ENCODE data around the gene CAMTA1.

The CAMTA1 gene

DNA sequence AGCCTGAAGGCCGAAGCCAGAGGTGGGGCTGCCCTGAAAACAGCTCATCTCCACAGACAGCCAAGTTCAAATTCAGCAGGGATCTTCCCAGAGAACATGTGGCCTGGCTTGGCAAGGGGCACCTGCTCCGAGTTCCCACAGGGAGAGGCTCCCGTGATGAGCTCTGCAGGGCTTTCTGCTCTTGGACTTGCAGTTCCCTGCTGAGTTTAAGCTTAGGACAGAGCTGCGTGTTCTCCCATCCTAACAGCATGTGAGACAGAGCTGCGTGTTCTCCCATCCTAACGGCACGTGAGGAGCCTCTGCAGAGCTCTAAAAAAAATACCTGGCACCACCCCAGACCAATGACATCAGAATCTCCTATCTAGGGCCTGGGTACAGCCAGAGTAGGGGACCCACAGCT, 872.8 kb downstream of the CAMTA1 start:
- DNase-seq (ENCODE audit: low spot score) = no peak

DNA sequence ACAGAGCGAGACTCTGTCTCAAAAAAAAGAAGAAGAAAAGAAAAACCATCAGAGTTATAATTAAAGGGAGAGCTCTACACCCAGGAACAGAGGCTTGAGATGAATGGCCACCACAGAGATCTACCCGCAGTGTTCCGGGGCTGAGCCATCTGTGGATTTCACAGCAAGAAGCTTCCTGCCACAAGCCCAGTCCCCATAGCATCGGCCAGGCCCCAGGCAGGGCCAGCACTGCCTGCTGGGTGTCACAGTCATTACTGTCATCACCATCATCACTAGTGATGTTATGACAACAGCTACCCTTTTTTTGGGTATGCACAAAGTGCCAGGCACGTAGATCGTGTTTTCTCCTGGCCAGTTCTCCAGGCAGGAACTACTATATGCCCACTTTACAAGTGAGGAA, 874.3 kb downstream of the CAMTA1 start:
- no peak for DNase-seq (ENCODE audit: low spot score)

DNA sequence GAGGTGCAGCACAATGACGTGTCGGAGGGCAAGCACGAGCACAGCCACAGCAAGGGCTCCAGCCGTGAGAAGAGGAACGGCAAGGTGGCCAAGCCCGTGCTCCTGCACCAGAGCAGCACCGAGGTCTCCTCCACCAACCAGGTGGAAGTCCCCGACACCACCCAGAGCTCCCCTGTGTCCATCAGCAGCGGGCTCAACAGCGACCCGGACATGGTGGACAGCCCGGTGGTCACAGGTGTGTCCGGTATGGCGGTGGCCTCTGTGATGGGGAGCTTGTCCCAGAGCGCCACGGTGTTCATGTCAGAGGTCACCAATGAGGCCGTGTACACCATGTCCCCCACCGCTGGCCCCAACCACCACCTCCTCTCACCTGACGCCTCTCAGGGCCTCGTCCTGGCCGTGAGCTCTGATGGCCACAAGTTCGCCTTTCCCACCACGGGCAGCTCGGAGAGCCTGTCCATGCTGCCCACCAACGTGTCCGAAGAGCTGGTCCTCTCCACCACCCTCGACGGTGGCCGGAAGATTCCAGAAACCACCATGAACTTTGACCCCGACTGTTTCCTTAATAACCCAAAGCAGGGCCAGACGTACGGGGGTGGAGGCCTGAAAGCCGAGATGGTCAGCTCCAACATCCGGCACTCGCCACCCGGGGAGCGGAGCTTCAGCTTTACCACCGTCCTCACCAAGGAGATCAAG, 878.3 kb downstream of the CAMTA1 start:
- DNase-seq (ENCODE audit: low spot score) = no peak

DNA sequence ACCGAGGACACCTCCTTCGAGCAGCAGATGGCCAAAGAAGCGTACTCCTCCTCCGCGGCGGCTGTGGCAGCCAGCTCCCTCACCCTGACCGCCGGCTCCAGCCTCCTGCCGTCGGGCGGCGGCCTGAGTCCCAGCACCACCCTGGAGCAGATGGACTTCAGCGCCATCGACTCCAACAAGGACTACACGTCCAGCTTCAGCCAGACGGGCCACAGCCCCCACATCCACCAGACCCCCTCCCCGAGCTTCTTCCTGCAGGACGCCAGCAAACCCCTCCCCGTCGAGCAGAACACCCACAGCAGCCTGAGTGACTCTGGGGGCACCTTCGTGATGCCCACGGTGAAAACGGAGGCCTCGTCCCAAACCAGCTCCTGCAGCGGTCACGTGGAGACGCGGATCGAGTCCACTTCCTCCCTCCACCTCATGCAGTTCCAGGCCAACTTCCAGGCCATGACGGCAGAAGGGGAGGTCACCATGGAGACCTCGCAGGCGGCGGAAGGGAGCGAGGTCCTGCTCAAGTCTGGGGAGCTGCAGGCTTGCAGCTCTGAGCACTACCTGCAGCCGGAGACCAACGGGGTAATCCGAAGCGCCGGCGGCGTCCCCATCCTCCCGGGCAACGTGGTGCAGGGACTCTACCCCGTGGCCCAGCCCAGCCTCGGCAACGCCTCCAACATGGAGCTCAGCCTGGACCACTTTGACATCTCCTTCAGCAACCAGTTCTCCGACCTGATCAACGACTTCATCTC, 879.1 kb downstream of the CAMTA1 start:
- DNase-seq (ENCODE audit: low spot score) = no peak

DNA sequence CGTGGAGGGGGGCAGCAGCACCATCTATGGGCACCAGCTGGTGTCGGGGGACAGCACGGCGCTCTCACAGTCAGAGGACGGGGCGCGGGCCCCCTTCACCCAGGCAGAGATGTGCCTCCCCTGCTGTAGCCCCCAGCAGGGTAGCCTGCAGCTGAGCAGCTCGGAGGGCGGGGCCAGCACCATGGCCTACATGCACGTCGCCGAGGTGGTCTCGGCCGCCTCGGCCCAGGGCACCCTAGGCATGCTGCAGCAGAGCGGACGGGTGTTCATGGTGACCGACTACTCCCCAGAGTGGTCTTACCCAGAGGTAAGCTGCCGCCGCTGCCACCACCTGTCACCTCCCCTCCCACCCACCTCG, 879.6 kb downstream of the CAMTA1 start:
- no peak for DNase-seq (ENCODE audit: low spot score)

DNA sequence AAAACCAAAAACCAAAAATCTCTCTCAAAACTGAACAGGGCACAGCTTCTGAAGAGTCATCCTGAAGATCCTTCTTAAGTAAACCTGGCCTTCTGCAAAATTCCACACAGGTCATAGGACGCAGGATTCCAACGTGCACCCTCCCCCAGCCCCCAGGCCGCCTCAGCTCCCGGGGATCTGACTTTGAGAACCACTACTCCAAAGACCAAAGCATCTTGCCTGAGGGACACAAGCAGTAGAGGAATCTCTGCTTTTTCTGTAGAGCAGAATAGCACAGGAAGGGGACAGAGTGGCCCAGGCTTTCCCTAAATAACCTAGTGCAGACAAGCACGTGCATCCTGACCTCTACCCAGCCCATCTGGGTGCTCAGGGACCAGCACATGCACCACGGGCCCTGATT, 881.0 kb downstream of the CAMTA1 start:
- no peak for DNase-seq (ENCODE audit: low spot score)

DNA sequence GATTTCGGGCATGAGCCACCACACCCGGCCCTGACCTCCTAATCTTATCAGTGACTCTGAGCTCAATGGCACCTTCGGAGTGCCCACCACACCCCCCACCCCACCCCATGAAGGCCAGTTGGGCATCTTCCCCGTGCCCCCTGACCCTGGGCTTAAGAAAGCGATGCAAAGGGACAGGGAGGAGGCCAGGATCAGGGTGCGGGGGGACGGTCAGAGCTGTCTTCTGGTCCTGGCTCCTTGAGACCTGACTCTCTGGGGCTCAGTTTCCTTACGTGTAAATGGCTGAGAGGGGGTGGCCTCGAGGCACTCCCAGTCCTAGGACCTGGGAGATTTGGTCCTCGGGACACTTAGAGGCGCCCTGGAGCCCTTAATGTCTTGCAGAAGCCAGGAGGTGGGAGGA, 881.9 kb downstream of the CAMTA1 start:
- DNase-seq (ENCODE audit: low spot score) = no peak

DNA sequence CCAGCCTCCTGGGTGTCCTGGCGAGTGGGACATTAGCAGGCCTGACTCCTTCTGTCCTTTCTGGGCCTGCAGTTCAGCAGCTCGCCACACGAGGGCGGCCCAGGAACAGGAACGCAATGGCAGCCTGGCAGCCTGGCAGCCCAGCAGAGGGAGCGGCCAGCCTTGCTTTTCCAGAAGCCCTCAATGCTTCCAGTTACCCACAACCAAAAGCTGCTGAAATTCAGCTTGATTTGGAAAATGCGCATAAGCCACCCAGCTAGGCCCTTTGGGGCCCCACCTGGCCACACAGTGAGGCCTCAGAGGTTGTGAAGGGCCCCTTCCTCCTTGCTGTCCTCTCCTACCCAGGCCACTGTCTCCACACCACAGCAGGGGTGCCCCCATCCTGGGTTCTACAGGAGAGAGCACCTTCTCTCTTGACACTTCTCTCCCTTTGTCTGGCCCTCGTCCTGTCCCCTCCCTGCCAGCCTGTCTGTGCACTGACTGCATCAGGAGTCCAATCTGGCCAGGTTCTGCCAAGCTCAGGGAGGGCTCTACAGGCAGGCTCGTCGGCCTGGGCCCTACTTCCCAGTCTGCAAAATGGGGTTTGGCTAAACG, 882.5 kb downstream of the CAMTA1 start:
- DNase-seq (ENCODE audit: low spot score) = peak; percentile 78

DNA sequence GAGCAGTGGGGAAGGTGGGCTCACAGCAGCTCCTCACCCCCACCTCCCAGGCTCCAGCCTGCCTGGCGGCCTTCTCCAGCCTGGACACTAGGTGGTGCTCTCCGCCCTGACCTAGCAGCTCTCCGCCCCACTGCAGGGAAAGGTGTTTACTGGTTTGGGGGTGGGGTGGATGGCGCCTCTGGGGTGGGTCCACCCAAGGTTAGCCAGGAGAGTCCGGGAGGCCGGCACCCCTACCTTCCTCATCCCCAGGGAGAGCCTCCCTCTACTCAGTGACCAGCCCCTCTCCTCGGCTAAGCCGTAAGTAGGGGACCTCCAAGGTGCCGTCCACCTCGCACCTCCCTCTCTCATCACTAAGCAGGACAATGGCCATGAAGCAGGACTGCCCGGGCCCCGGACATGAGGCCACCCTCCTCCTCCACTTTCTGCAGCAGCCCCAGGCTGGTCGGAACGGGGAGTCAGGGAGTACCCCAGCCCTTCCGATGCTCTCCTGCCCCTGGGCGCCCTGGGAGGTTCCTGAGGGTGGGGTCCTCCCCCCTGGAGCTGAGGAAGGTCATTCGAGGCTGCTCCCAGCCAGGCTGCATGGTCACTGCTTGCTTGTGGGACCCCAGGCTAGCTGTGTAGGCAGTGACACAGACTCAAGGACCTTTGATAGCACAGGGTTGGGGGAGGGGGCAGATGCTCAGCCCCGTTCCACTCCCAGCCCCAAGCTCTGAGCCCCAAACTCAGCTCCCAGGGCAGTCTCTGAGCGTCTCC, 884.5 kb downstream of the CAMTA1 start:
- peak; percentile 43 for DNase-seq (ENCODE audit: low spot score)

DNA sequence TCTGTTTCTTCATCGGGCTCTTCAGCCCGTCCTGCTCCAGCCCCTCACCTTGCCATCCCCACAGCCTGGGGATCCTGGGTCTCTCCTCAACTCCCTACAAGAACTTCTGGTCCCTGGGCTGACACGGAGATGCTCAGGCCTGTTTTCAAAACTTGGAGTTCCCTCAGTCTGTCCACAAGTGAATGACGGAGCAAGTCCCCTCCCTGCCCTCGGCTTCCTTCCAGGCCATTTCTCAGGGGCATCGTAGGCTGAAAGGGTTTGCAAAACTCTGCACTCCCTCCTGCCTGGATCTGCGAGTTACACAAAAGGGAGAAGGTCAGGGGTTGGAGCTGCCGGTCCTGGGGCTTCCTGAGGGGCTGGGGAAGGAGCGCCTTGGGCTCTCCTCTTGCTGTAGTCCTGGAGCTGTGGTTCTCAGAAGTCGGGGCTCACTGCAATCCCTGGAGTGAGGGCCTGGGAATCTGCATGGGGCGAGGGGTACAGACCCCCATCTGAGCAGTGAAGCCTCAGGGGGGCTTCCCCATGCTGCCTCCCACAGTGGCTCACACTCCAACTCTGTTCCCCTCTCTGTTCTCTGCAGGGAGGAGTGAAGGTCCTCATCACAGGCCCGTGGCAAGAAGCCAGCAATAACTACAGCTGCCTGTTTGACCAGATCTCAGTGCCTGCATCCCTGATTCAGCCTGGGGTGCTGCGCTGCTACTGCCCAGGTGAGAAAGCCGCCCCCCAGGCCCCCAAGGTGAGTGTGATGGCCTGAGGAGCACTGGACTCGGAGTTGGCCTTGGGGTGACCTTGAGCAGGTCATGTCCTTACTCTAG, 885.3 kb downstream of the CAMTA1 start:
- no peak for DNase-seq (ENCODE audit: low spot score)

DNA sequence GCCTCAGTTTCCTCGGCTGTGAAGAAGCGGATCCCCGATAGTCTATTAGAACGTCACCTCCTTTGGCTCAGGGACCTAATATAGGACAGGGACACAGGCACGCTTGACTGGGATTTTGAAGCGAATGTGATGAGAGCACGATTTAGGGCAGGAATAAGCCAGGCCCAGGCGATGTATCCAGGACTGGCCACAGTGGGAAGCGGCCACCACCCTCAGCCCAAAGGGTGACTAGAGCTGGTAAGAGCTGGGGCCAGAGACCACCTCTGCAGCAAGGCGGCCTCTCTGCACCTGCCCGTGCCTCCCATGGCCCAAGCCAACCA, 885.9 kb downstream of the CAMTA1 start:
- DNase-seq (ENCODE audit: low spot score) = no peak

DNA sequence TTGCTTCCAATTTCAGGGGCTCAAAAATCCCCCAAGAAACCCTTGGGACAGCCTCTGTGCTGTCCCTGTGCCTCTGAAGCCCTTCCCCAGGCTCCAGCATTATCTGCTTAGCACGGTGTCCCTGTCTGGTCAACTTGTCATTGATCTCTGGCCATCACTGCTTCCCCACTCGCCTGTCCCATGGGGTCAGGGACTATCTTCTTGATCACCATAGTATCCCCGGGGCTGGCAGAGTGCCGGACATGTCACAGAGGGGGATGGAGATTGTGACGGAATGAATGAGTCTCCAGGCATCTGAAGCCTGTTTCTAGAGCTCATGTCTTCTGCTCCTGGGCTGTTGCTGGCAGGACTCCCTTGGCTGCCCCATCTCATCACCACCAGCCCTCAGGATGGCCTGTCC, 886.4 kb downstream of the CAMTA1 start:
- no peak for DNase-seq (ENCODE audit: low spot score)

DNA sequence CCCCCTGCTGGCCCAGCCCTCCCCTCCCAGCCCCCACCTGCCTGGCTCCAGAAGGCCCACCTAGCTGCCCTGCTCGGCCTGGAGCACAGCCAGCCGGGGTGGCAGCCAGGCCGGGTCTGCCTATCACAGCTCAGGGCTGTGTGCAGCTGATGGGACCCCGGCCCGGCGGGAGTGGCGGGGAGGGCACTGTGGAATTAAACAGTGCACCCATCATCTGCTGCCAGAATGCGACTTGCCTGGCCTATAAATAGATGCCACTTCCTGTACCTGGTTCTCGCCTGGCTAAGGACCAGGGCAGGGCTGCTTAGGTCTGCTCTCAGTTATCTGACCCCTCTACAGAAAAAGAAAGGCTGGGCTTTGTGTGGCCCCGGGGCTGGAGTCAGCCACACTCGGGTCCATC, 887.6 kb downstream of the CAMTA1 start:
- DNase-seq (ENCODE audit: low spot score) = no peak

DNA sequence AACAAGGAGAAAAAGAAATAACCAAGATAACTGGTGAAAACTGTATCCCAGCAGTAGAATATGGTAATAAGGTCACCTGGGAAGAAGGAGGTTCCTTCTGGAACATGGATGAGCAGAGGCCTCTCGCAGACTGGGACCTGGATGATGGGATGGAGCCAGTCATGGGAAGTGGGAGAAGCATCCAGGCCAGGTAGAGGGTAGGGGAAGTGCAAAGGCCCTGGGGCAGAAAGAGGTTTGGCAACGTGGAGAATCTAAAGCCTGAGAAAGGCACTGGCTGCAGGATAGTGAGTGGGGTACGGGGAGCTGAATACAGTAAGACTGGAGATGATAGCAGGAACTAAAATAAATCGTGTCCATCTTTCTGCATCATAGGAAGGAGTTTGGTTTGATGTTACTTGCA, 889.7 kb downstream of the CAMTA1 start:
- no peak for DNase-seq (ENCODE audit: low spot score)

DNA sequence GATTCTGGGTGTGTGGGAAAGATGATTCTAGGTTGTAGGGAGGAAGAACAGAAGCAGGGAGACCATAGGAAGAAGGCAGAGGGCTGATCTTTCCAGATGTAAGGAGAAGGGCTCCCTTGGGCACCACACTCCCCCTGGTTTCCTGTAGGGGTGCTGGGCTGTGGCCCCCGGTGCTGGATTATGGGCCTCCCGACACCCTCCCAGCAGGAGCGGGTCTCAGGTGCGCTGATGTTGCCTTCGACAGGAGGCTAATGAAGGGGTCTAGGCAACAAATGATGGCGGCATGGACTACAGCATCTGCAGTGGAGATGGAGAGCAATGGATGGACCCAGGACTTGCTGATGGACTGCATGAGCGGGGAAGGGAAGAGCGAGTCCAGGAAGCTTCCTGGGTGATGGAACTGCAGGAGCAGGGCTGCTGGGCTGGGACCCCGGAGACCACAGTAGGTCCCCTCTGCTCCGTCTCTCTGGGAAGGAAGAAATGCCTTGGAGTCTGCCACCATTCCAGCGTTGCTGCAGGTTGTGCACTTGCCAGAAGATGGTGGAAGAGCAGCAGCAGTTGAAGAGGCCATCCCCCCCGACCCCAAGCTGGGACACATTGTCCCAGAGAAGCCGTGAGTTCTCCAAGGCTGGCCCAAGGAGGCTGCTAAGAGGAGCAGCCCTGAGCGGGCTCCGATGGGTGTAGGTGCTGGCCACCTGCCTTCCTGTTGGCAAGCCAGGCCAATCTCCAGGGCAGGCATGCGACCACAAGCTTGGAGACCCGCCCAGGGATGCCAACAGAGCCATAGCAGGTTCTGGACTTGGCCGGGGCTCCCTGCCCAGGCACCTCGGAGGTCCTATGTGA, 890.4 kb downstream of the CAMTA1 start:
- DNase-seq (ENCODE audit: low spot score) = no peak

DNA sequence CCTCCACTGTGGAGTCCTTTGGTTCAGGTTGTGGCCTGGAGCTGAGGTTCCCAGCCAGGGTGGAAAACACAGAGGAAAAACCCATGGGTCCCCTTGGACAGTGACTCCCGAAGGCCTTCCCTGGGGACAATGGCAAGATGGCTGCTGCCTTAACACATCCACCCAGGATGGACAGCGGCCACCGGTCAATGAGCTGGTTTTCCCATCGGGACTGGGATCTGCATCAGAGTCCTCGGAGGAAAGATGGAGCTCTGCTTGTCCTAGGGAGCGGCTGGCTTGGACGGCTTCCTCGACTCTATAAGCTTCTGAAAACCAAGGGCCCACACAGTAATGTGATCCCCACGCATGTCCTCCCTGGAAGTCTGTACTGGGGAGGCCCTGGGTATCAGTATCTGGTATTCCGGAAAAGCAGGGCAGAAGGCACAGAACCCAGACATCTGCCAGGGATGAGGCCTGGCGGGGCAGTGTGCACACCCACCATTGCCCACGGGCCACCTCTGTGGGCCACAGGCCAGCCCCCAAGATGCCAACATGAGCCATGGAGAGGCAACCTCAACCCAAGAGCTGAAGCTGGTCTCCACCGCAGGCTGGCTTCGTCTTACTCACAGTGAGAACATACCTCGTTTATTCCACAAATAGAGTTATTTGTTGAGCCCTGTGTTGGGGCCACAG, 891.2 kb downstream of the CAMTA1 start:
- DNase-seq (ENCODE audit: low spot score) = no peak

DNA sequence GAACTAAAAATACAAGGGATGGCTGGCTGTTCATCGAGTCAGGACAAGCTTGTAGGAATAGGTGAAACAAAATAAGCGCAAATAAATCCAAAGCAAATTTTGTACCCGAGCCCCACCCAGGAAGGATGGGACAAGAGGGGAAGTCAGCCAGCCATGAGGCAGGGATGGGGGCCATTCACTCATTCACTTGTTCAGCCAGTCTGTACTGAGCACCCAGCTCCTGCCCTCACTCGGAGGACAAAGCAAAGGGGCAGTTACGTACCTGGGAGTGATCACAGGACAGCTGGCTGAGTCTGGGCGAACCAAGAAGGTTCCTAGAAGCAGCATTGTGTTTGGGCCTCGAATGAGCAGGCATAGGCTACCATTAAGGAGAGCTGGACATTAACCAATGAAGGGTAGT, 891.9 kb downstream of the CAMTA1 start:
- DNase-seq (ENCODE audit: low spot score) = no peak

DNA sequence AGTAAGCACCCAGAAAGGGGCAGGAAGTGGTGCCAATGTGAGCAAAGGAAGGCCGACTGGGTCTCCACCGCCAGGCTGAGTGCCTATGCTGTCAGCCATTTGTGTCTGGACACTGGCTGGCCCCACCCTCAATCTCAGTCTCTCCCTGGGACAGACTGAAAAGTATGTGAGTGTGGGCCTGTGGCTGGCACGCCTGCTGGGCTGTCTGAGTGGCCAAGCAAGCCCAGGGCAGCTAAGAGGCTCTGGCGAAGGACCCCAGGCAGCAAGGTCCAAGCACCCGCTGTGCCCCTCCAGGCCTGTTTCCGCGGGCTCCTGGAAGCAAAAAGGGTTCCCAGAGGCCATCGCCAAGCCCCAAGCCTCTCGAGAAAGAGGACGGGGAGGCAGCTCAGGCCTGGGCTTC, 892.6 kb downstream of the CAMTA1 start:
- no peak for DNase-seq (ENCODE audit: low spot score)

DNA sequence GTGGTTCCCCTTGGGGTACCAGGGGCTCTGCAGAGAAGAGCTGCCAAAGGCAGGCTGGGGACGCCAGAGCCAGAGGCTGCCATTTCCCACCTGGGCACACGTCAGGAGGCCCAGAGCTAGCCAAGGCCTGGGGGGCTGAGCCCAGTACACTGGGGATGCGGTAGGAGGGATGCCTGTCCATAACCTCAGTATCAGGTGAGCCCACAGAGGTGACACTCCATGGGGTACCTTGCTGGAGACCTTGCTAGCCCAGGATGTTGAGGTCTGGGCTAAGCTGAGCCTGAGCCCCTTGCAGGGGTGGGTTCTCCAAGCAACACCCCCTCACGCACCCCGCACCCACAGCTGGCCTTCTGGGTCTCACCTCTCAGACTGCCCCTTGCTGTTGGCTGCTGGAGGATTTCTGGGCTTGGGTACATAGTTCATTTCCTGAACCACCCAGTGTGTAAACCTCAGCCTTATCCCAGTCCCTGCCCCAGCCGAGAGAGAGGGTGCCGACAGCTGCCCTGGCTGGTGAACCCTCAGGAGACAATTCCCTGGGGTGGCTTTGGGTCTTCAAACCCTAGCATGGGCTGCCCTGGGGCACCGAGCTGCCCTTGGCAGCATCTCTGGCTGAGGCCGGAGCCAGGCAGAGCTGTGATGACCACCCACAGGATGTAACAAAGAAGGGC, 893.4 kb downstream of the CAMTA1 start:
- DNase-seq (ENCODE audit: low spot score) = no peak

All from CD4-positive, alpha-beta T cell treated with Interleukin-6 at 100 ng/mL for 8 hours (primary cell).